SU-DHL-6 (cell line): Measurements from ENCODE around the gene EBI3.

ENCODE experiments used
- EZH2phosphoT487 ChIP-seq: fragments of 200-600 bp; sonication (generic), shearing (Covaris generic); conservative IDR thresholded peaks from 2 replicates; pipeline ENCODE4 v1.6.1; 2018; ENCODE audit warnings: mild to moderate bottlenecking, antibody characterized with exemption, low read length, moderate library complexity, mixed read lengths
- TF ChIP-seq, protein P1 (sequence below): fragments of 200-600 bp; sonication (generic); IDR thresholded peaks from one replicate; pipeline ENCODE4 v1.5.1; 2017; ENCODE audit warnings: antibody characterized with exemption, mild to moderate bottlenecking, low read length, moderate library complexity; ENCODE audit not compliant: insufficient read depth, poor library complexity, severe bottlenecking

DNA sequence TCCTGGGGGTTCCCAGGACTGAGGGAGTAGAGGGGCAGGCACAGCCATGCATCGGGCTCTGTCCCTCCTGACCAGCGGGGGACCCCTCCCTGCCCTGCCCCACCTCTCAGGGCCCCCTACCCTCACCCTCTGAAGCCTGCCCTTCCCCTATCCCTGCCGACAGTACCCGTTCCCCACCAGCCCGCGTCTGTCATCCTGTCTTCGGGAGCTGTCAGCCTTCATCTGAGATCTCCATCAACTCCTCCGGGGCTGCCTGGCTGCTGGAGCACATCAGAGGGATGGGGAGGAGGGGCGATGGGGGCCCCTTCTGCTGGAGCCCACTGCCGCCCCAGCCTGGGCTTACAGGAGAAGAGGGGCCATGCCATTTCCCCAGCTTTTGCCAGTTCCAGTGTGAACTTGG, 43.6 kb downstream of the EBI3 start:
- TF ChIP-seq, protein P1, sequence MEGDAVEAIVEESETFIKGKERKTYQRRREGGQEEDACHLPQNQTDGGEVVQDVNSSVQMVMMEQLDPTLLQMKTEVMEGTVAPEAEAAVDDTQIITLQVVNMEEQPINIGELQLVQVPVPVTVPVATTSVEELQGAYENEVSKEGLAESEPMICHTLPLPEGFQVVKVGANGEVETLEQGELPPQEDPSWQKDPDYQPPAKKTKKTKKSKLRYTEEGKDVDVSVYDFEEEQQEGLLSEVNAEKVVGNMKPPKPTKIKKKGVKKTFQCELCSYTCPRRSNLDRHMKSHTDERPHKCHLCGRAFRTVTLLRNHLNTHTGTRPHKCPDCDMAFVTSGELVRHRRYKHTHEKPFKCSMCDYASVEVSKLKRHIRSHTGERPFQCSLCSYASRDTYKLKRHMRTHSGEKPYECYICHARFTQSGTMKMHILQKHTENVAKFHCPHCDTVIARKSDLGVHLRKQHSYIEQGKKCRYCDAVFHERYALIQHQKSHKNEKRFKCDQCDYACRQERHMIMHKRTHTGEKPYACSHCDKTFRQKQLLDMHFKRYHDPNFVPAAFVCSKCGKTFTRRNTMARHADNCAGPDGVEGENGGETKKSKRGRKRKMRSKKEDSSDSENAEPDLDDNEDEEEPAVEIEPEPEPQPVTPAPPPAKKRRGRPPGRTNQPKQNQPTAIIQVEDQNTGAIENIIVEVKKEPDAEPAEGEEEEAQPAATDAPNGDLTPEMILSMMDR: no peak
- TF ChIP-seq EZH2phosphoT487: no peak
